K562 (cell line): ENCODE measurements around the gene DTNBP1. TPM values are rescaled to one million over a fixed set of nuclear protein-coding genes. Genes with fewer than 3 reads are reported as not detected.

Source experiments
- CAMTA2 ChIP-seq: fragments of 250-450 bp; sonication (Bioruptor Pico); conservative IDR thresholded peaks from 2 replicates; pipeline ENCODE4 v1.5.1; 2022
- HNRNPUL1 ChIP-seq: fragments of 200-400 bp; formaldehyde crosslinking; IDR thresholded peaks from 2 replicates; pipeline ENCODE4 v1.6.1; 2017; ENCODE audit warnings: low read length
- PHB ChIP-seq: fragments of 250-450 bp; sonication (Bioruptor Pico); IDR thresholded peaks from 2 replicates; pipeline ENCODE4 v1.5.0; 2021
- PTBP1 ChIP-seq: fragments of 200-400 bp; formaldehyde crosslinking; IDR thresholded peaks from 2 replicates; pipeline ENCODE4 v1.6.1; 2017; ENCODE audit warnings: low read depth, low read length
- XRCC3 ChIP-seq: fragments of 450-650 bp; IDR thresholded peaks from 2 replicates; pipeline ENCODE4 v1.6.1; 2017; ENCODE audit warnings: mild to moderate bottlenecking, moderate library complexity
- XRCC5 ChIP-seq: fragments of 200-400 bp; formaldehyde crosslinking; IDR thresholded peaks from 2 replicates; pipeline ENCODE4 v1.6.1; 2017; ENCODE audit warnings: low read depth, mild to moderate bottlenecking, low read length
- ZNF316 ChIP-seq: fragments of 450-650 bp; IDR thresholded peaks from 2 replicates; pipeline ENCODE4 v1.6.1; 2016
- ZNF407 ChIP-seq: fragments of 450-650 bp; IDR thresholded peaks from 2 replicates; pipeline ENCODE4 v1.6.1; 2016; ENCODE audit warnings: low read depth
- polyA plus RNA-seq, 8 experiments: library from polyadenylated mRNA; depleted of rRNA in 4 of 8; stranded (reverse) in 5 of 8; unstranded in 3 of 8; fragments of >200 nt; fragmentation: Nextera tagmentation in 2 of 8; fragmentation: Illumina TruSeq in 1 of 8; extraction: Ambion mirVana in 2 of 8; extraction: Trizol in 1 of 8; gene quantifications; 2 replicates each; pipeline versions ENCODE4 v1.2.1 to v1.2.3, GENCODE V29; 2011 to 2014; ENCODE audit warnings: inconsistent platforms in 1 of 8, missing spikeins in 1 of 8
- total RNA-seq, 7 experiments: library from RNA; depleted of rRNA in 6 of 7; stranded (reverse); fragments of >200 nt in 6 of 7; fragmentation: Illumina TruSeq in 2 of 7; extraction: Trizol in 2 of 7; gene quantifications; 2 replicates each; pipeline versions ENCODE4 v1.2.1 to v1.2.3, GENCODE V29; 2011 to 2021; ENCODE audit warnings: low replicate concordance in 1 of 7
- TF ChIP-seq, protein P1 (sequence below): sonication (generic); formaldehyde crosslinking; IDR thresholded peaks from 2 replicates; pipeline ENCODE4 v1.8.0; 2023; ENCODE audit warnings: missing genetic modification reagents, mild to moderate bottlenecking, borderline replicate concordance
- TF ChIP-seq, protein P2 (sequence below): sonication (generic); formaldehyde crosslinking; IDR thresholded peaks from 2 replicates; pipeline ENCODE4 v1.8.0; 2022; ENCODE audit warnings: mild to moderate bottlenecking, missing genetic modification reagents

DTNBP1 gene
- total and polyA plus RNA-seq, 9 of the 15 experiments (the other 6 are each of a cell fraction or from before 2014, with no cell fraction given): 16.7 to 54.5 (median 21.4) TPM

- TF ChIP-seq, protein P1, sequence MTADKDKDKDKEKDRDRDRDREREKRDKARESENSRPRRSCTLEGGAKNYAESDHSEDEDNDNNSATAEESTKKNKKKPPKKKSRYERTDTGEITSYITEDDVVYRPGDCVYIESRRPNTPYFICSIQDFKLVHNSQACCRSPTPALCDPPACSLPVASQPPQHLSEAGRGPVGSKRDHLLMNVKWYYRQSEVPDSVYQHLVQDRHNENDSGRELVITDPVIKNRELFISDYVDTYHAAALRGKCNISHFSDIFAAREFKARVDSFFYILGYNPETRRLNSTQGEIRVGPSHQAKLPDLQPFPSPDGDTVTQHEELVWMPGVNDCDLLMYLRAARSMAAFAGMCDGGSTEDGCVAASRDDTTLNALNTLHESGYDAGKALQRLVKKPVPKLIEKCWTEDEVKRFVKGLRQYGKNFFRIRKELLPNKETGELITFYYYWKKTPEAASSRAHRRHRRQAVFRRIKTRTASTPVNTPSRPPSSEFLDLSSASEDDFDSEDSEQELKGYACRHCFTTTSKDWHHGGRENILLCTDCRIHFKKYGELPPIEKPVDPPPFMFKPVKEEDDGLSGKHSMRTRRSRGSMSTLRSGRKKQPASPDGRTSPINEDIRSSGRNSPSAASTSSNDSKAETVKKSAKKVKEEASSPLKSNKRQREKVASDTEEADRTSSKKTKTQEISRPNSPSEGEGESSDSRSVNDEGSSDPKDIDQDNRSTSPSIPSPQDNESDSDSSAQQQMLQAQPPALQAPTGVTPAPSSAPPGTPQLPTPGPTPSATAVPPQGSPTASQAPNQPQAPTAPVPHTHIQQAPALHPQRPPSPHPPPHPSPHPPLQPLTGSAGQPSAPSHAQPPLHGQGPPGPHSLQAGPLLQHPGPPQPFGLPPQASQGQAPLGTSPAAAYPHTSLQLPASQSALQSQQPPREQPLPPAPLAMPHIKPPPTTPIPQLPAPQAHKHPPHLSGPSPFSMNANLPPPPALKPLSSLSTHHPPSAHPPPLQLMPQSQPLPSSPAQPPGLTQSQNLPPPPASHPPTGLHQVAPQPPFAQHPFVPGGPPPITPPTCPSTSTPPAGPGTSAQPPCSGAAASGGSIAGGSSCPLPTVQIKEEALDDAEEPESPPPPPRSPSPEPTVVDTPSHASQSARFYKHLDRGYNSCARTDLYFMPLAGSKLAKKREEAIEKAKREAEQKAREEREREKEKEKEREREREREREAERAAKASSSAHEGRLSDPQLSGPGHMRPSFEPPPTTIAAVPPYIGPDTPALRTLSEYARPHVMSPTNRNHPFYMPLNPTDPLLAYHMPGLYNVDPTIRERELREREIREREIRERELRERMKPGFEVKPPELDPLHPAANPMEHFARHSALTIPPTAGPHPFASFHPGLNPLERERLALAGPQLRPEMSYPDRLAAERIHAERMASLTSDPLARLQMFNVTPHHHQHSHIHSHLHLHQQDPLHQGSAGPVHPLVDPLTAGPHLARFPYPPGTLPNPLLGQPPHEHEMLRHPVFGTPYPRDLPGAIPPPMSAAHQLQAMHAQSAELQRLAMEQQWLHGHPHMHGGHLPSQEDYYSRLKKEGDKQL (CRISPR knock-in tag): no peak
- TF ChIP-seq PHB (CRISPR knock-in tag): no peak
- TF ChIP-seq ZNF316: no peak
- no peak for TF ChIP-seq PTBP1
- TF ChIP-seq, protein P2, sequence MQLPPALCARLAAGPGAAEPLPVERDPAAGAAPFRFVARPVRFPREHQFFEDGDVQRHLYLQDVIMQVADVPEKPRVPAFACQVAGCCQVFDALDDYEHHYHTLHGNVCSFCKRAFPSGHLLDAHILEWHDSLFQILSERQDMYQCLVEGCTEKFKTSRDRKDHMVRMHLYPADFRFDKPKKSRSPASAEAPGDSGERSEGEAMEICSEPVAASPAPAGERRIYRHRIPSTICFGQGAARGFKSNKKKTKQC: no peak
- TF ChIP-seq CAMTA2 (CRISPR knock-in tag): no peak
- no peak for TF ChIP-seq ZNF407
- TF ChIP-seq XRCC5: no peak
- no peak for TF ChIP-seq XRCC3
- no peak for TF ChIP-seq HNRNPUL1
Measured at GRCh38 chr6:15561447-15562199, 101.2 kb downstream of the DTNBP1 start (continued).
